Activated T-helper 1 cell treated with anti-CD3 and anti-CD28 coated beads, Interleukin-12 subunit alpha, Interleukin-12 subunit beta, Interleukin-2, Interleukin-4 antibody, amounts not matched to agents 30 ng/mL and 10 ng/mL and 1 ng/mL, durations not matched to agents 14 hours and 24 hours and 36 hours (primary cell): ENCODE measurements around the gene FGF22. TPM values are rescaled to one million over a fixed set of nuclear protein-coding genes. Genes with fewer than 3 reads are reported as not detected.
"Not testable (repeated sequence)": the region's sequence is repeated elsewhere in the genome, so short reads cannot be mapped to it uniquely, and the experiment has no call there.

ENCODE experiments used
- DNase-seq: peaks from one replicate; pipeline ENCODE4 v3.0.0; 2021; ENCODE audit warnings: low spot score
- H3K27ac Mint-ChIP-seq: one replicate; pipeline ENCODE4 v1.8.0; 2021; ENCODE audit warnings: mild to moderate bottlenecking, mixed read lengths
- H3K27me3 Mint-ChIP-seq: one replicate; pipeline ENCODE4 v1.8.0; 2022; ENCODE audit warnings: mild to moderate bottlenecking, moderate library complexity, mixed read lengths; ENCODE audit not compliant: insufficient read depth
- H3K36me3 Mint-ChIP-seq: one replicate; pipeline ENCODE4 v1.8.0; 2021; ENCODE audit warnings: low read depth, mixed read lengths
- H3K4me1 Mint-ChIP-seq: one replicate; pipeline ENCODE4 v1.8.0; 2021; ENCODE audit warnings: low read depth, mixed read lengths
- H3K4me3 Mint-ChIP-seq: one replicate; pipeline ENCODE4 v1.8.0; 2021; ENCODE audit warnings: mild to moderate bottlenecking, moderate library complexity, mixed read lengths
- H3K9me3 Mint-ChIP-seq: one replicate; pipeline ENCODE4 v1.8.0; 2021; ENCODE audit warnings: mixed read lengths
- intact Hi-C: fragments of 100-400 bp; cut with micrococcal nuclease; formaldehyde crosslinking; loops from one replicate; pipeline ENCODE4 v1.15.1; 2024
- total RNA-seq: library from RNA; stranded (reverse); gene quantifications from 2 replicates; pipeline ENCODE4 v1.2.3, GENCODE V29; 2022

The FGF22 gene
- total RNA-seq, 1 donor from 2014 or later, result not detected

DNA sequence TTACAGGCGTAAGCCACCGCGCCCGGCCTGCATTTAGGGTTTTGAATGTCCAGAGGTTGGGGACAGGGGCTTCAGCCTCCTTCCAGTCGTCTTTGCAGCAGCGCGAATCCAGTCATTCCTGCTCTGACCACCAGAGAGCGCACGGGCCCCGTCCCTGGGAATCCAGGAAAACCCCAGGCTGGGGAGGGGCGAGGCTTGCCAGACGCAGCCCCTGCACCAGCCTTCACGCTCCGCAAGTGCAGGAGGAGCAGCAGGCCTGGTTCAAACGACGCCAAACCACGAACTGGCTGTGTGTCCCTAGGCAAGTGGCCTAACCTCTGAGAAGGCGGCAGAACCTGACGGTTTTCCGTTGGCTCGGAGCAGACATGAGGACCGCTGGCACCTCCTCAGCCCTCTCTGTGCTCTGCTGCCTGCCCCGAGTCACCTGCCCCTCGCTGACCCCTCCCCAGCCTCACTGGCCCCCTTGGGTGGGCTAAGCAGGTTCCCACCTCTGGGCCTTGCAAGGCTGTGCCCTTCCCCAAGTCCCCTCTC is 25.3 kb downstream of the FGF22 start:
- Mint-ChIP-seq H3K36me3 (peaks cover 5% of the 10 kb centered on the region), H3K27me3 (peaks cover 13% of the 10 kb centered on the region), H3K9me3 (no peaks in the 10 kb centered on the region), H3K4me1 (peaks cover 33% of the 10 kb centered on the region), H3K4me3 (peak overlapping the region; percentile 45), H3K27ac (no peak overlapping the region)
- intact Hi-C loops, result loop anchor here (1.0 to 5.0 kb wide), 3 partner anchors 69 to 262 kb away; partner anchors contain the start of gene ARID3A
- DNase-seq, result peak; percentile 78

DNA sequence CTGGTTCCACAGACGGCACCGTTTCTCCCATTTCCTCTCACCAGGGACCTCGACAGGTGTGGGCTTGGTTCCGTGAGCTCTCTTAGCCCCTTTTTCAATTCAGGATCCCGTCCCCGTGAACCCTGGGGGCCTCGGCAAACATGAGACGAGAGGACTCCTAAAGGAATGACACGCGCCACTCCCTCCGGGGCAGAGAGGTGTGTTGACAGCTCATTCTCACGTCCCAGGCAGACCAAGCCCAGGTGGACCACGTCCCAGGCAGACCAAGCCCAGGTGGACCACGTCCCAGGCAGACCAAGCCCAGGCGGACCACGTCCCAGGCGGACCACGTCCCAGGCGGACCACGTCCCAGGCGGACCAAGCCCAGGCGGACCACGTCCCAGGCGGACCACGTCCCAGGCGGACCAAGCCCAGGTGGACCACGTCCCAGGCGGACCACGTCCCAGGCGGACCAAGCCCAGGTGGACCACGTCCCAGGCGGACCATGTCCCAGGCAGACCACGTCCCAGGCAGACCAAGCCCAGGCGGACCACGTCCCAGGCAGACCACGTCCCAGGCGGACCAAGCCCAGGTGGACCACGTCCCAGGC is 27.4 kb downstream of the FGF22 start:
- H3K9me3 Mint-ChIP-seq, H3K36me3 Mint-ChIP-seq, DNase-seq, H3K4me3 Mint-ChIP-seq, H3K27ac Mint-ChIP-seq, intact Hi-C loops: not testable (repeated sequence)
- Mint-ChIP-seq H3K27me3 (peaks cover 17% of the 10 kb centered on the region), H3K4me1 (peaks cover 19% of the 10 kb centered on the region)

- H3K4me3 Mint-ChIP-seq, H3K9me3 Mint-ChIP-seq, H3K27ac Mint-ChIP-seq, intact Hi-C loops, DNase-seq, H3K36me3 Mint-ChIP-seq: not testable (repeated sequence)
- Mint-ChIP-seq H3K27me3 (peaks cover 17% of the 10 kb centered on the region), H3K4me1 (peaks cover 14% of the 10 kb centered on the region)
These were observed 29.2 kb downstream of the FGF22 start for GRCh38 chr19:668675-669434.

DNA sequence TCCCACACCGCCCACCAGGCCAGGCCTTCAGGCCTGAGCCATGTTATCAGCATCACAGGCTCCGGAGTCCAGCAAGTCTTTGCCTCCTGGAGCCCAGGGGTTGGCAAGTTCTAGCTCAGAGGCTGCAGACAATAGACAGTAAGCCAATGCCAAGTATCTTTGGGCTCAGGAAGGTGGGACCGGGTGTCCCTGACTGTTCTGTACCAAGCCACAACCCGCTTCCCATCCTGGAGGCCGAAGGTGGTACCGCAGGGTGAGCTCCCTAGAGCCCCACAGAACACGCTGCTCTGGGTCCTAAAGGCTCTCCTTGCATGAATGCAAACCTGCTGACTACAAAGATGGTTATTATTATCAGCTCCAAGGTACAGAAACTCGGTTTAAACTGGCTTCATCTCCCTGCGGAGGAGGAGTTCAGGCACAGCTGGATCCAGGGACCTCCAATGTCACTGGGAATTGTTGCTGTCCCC is 31.0 kb downstream of the FGF22 start:
- Mint-ChIP-seq H3K9me3 (no peaks in the 10 kb centered on the region), H3K4me1 (no peaks in the 10 kb centered on the region), H3K4me3 (no peak overlapping the region), H3K36me3 (no peaks in the 10 kb centered on the region), H3K27me3 (peaks cover 25% of the 10 kb centered on the region), H3K27ac (no peak overlapping the region)
- intact Hi-C loops, result no loop called here
- DNase-seq, result no peak

- intact Hi-C loops, result no loop called here
- H3K4me3 Mint-ChIP-seq, result no peak overlapping the region
- DNase-seq, result no peak
- no peaks in the 10 kb centered on the region for H3K4me1 Mint-ChIP-seq
- H3K27ac Mint-ChIP-seq, result no peak overlapping the region
- peaks cover 17% of the 10 kb centered on the region for H3K27me3 Mint-ChIP-seq
- H3K36me3 Mint-ChIP-seq, result no peaks in the 10 kb centered on the region
- no peaks in the 10 kb centered on the region for H3K9me3 Mint-ChIP-seq
These were observed 34.8 kb downstream of the FGF22 start for GRCh38 chr19:674282-675151.

DNA sequence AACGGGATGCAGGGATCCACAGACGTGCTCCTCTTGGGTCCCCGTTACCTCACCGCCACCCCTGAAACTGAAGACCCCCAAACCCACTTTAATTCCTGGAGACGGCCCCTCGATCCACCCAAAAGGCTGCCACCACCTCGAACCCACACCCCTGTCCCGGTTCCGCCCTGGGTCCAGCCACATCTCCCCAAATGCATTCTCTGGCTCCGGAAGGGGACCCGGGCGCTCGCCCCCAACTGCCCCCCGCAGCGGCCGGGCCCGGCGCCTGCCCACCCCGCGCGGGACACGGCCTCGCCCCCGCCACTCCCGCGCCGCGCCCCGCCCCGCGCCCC is 36.3 kb downstream of the FGF22 start:
- no peak for DNase-seq
- no peaks in the 10 kb centered on the region for H3K4me1 Mint-ChIP-seq
- intact Hi-C loops, result no loop called here
- H3K4me3 Mint-ChIP-seq, result no peak overlapping the region
- no peaks in the 10 kb centered on the region for H3K9me3 Mint-ChIP-seq
- H3K27ac Mint-ChIP-seq, result no peak overlapping the region
- no peaks in the 10 kb centered on the region for H3K36me3 Mint-ChIP-seq
- H3K27me3 Mint-ChIP-seq, result peaks cover 13% of the 10 kb centered on the region

GRCh38 chr19:676339-677105 is 36.8 kb downstream of the FGF22 start, which contains the start of gene FSTL3:
Gene FSTL3 (plus strand): TSS chr19:676392. CDS start chr19:676424, 32 bp downstream.
- no peaks in the 10 kb centered on the region for H3K9me3 Mint-ChIP-seq
- intact Hi-C loops, result no loop called here
- no peaks in the 10 kb centered on the region for H3K4me1 Mint-ChIP-seq
- H3K4me3 Mint-ChIP-seq, result no peak within 1 kb of the TSS
- no peak within 1 kb of the TSS for H3K27ac Mint-ChIP-seq
- H3K36me3 Mint-ChIP-seq, result no peaks in the 10 kb centered on the region
- peaks cover 13% of the 10 kb centered on the region for H3K27me3 Mint-ChIP-seq
- DNase-seq, result no peak

- Mint-ChIP-seq H3K27me3 (peaks cover 12% of the 10 kb centered on the region), H3K9me3 (no peaks in the 10 kb centered on the region), H3K4me3 (no peak overlapping the region), H3K4me1 (no peaks in the 10 kb centered on the region), H3K27ac (no peak overlapping the region), H3K36me3 (no peaks in the 10 kb centered on the region)
- no peak for DNase-seq
- intact Hi-C loops, result no loop called here
These were observed 37.5 kb downstream of the FGF22 start for GRCh38 chr19:677201-677600.

- no peaks in the 10 kb centered on the region for H3K36me3 Mint-ChIP-seq
- no peak overlapping the region for H3K27ac Mint-ChIP-seq
- intact Hi-C loops, result no loop called here
- H3K4me3 Mint-ChIP-seq, result peak overlapping the region; percentile 33
- H3K27me3 Mint-ChIP-seq, result peaks cover 12% of the 10 kb centered on the region
- DNase-seq, result no peak
- H3K4me1 Mint-ChIP-seq, result no peaks in the 10 kb centered on the region
- H3K9me3 Mint-ChIP-seq, result no peaks in the 10 kb centered on the region
These were observed 38.1 kb downstream of the FGF22 start for GRCh38 chr19:677601-678436.

- Mint-ChIP-seq H3K4me1 (no peaks in the 10 kb centered on the region), H3K27ac (no peak overlapping the region), H3K36me3 (no peaks in the 10 kb centered on the region), H3K9me3 (no peaks in the 10 kb centered on the region), H3K27me3 (peaks cover 12% of the 10 kb centered on the region), H3K4me3 (peak overlapping the region; percentile 79)
- intact Hi-C loops, result no loop called here
- DNase-seq, result no peak
These were observed 39.2 kb downstream of the FGF22 start for GRCh38 chr19:678791-679388.
